SK-N-MC (cell line): Measurements from ENCODE around the gene KRT37.

Source experiments
- EZH2 ChIP-seq: fragments of 200-600 bp; sonication (generic); IDR thresholded peaks from one replicate; pipeline ENCODE4 v1.6.1; 2017; ENCODE audit warnings: antibody characterized with exemption
- FOXP2 ChIP-seq: optimal IDR thresholded peaks from 2 replicates; pipeline ENCODE3; 2011; ENCODE audit warnings: mild to moderate bottlenecking, moderate library complexity; ENCODE audit not compliant: insufficient read depth; ENCODE audit errors: extremely low read length, control extremely low read depth
- POLR2AphosphoS5 ChIP-seq: IDR thresholded peaks from 2 replicates; pipeline ENCODE4 v1.6.1; 2012; ENCODE audit warnings: mild to moderate bottlenecking, low read depth, low read length, borderline replicate concordance

GRCh38 chr17:41434415-41434814, 10.0 kb upstream of the KRT37 start:
- no peak for TF ChIP-seq EZH2
- no peak for TF ChIP-seq FOXP2
- TF ChIP-seq POLR2AphosphoS5 = no peak
